H1 (cell line): ENCODE data around the gene NR2E3. TPM values are rescaled to one million over a fixed set of nuclear protein-coding genes. Genes with fewer than 3 reads are reported as not detected.

Experiments used
- CTCF ChIA-PET: fragments of 300-600 bp; sonication (Branson Sonifier 250); formaldehyde crosslinking; loops from one replicate; lab custom pipeline; 2021; ENCODE audit not compliant: partially characterized antibody; lab: Charles Lee
- POLR2A ChIA-PET: fragments of 300-600 bp; sonication (Branson Sonifier 250); formaldehyde crosslinking; loops from one replicate; lab custom pipeline; 2021; ENCODE audit warnings: inconsistent platforms; ENCODE audit not compliant: partially characterized antibody; lab: Charles Lee
- DNase-seq, 2 experiments: peaks; one replicate each; pipeline versions ENCODE4 v3.0.0 to v3.0.0-alpha.2; 2010 to 2022; ENCODE audit warnings: low spot score in 2 of 2, low read depth in 1 of 2, mixed read lengths in 1 of 2
- FAIRE-seq: peaks from 2 replicates; lab custom pipeline; 2011; peaks lifted over from hg19 to GRCh38; lab: Jason Lieb, UNC
- H2AFZ ChIP-seq: 2 replicates; pipeline ENCODE4 v1.8.1; 2012; ENCODE audit warnings: low read length, inconsistent platforms
- H2AK5ac ChIP-seq: 2 replicates; pipeline ENCODE4 v1.6.1; 2013; ENCODE audit warnings: low read depth, low read length
- H2BK120ac ChIP-seq: replicated peaks from 2 replicates; pipeline ENCODE3; 2013; ENCODE audit warnings: low read depth, low read length, inconsistent platforms
- H2BK12ac ChIP-seq: 2 replicates; pipeline ENCODE4 v1.6.1; 2013; ENCODE audit warnings: low read depth, low read length
- H2BK15ac ChIP-seq: 2 replicates; pipeline ENCODE4 v1.6.1; 2013; ENCODE audit warnings: low read length
- H2BK20ac ChIP-seq: 2 replicates; pipeline ENCODE4 v1.6.1; 2013; ENCODE audit warnings: low read length
- H2BK5ac ChIP-seq: 2 replicates; pipeline ENCODE4 v1.6.1; 2013; ENCODE audit warnings: low read depth, low read length
- H3K14ac ChIP-seq: 2 replicates; pipeline ENCODE4 v1.6.1; 2013; ENCODE audit warnings: inconsistent platforms; ENCODE audit not compliant: insufficient read length
- H3K18ac ChIP-seq: 2 replicates; pipeline ENCODE4 v1.6.1; 2013; ENCODE audit warnings: low read length; ENCODE audit errors: extremely low read depth
- H3K23ac ChIP-seq: 2 replicates; pipeline ENCODE4 v1.6.1; 2013; ENCODE audit warnings: inconsistent platforms; ENCODE audit not compliant: insufficient read length
- H3K23me2 ChIP-seq: 2 replicates; pipeline ENCODE4 v1.6.1; 2013; ENCODE audit warnings: low read depth, low read length
- H3K27ac ChIP-seq: 2 replicates; pipeline ENCODE4 v1.6.1; 2011; ENCODE audit warnings: low read depth, low read length, inconsistent platforms
- H3K27me3 ChIP-seq, 4 experiments: replicated peaks in 1 of 4; 1 replicate in 1 of 4; 2 replicates in 3 of 4; pipeline versions ENCODE4 v1.6.1 to v1.8.1; 2011 to 2013; ENCODE audit warnings: low read length in 3 of 4, mild to moderate bottlenecking in 3 of 4, inconsistent platforms in 2 of 4, mixed read lengths in 2 of 4, moderate library complexity in 1 of 4; ENCODE audit not compliant: control insufficient read depth in 3 of 4, insufficient read depth in 3 of 4; ENCODE audit errors: extremely low read depth in 1 of 4
- H3K36me3 ChIP-seq, 4 experiments: 2 replicates each; pipeline versions ENCODE4 v1.6.1 to v1.8.1; 2011 to 2013; ENCODE audit warnings: mild to moderate bottlenecking in 4 of 4, low read length in 3 of 4, moderate library complexity in 2 of 4, control low read depth in 1 of 4, inconsistent platforms in 1 of 4; ENCODE audit not compliant: insufficient read depth in 4 of 4, control insufficient read depth in 2 of 4
- H3K4ac ChIP-seq: replicated peaks from 2 replicates; pipeline ENCODE3; 2013; ENCODE audit warnings: low read length, low read depth, mixed read lengths, inconsistent platforms; ENCODE audit not compliant: insufficient read length
- H3K4me1 ChIP-seq, 4 experiments: replicated peaks in 1 of 4; 1 replicate in 1 of 4; 2 replicates in 3 of 4; pipeline versions ENCODE4 v1.6.1 to v1.8.1; 2011 to 2013; ENCODE audit warnings: low read length in 3 of 4, inconsistent platforms in 2 of 4, mixed read lengths in 1 of 4; ENCODE audit not compliant: insufficient read depth in 4 of 4, control insufficient read depth in 3 of 4
- H3K4me2 ChIP-seq, 2 experiments: 2 replicates each; pipeline versions ENCODE4 v1.6.1 to v1.8.1; 2011 to 2013; ENCODE audit warnings: low read depth in 2 of 2, low read length in 2 of 2, control low read depth in 1 of 2, inconsistent platforms in 1 of 2, mild to moderate bottlenecking in 1 of 2; ENCODE audit not compliant: insufficient read depth in 1 of 2
- H3K4me3 ChIP-seq, 4 experiments: fragments of 200-600, 300-600 bp in 1 of 4; sonication (generic), shearing (Covaris generic), sonication (Bioruptor Twin) in 1 of 4; 2 replicates each; pipeline versions ENCODE4 v1.5.1 to v1.8.1; 2011 to 2016; ENCODE audit warnings: low read length in 4 of 4, low read depth in 3 of 4, control low read depth in 2 of 4, inconsistent platforms in 2 of 4, mild to moderate bottlenecking in 2 of 4, mixed read lengths in 1 of 4, moderate library complexity in 1 of 4; ENCODE audit not compliant: insufficient read depth in 2 of 4; ENCODE audit errors: extremely low read depth in 1 of 4
- H3K56ac ChIP-seq: replicated peaks from 2 replicates; pipeline ENCODE3; 2013; ENCODE audit warnings: low read depth, mild to moderate bottlenecking, mixed read lengths, low read length, inconsistent platforms; ENCODE audit not compliant: insufficient read length
- H3K79me1 ChIP-seq: 2 replicates; pipeline ENCODE4 v1.6.1; 2013; ENCODE audit warnings: low read depth, low read length, control low read depth
- H3K79me2 ChIP-seq, 2 experiments: 2 replicates each; pipeline versions ENCODE4 v1.6.1 to v1.8.1; 2012 to 2013; ENCODE audit warnings: low read length in 2 of 2, mild to moderate bottlenecking in 2 of 2, inconsistent platforms in 1 of 2; ENCODE audit not compliant: insufficient read depth in 2 of 2, control insufficient read depth in 1 of 2
- H3K9ac ChIP-seq, 4 experiments: replicated peaks in 1 of 4; 1 replicate in 1 of 4; 2 replicates in 3 of 4; pipeline versions ENCODE4 v1.6.1 to v1.8.1; 2011 to 2013; ENCODE audit warnings: low read depth in 3 of 4, low read length in 3 of 4, control low read depth in 2 of 4, mild to moderate bottlenecking in 2 of 4, moderate library complexity in 2 of 4, inconsistent platforms in 1 of 4; ENCODE audit errors: extremely low read depth in 1 of 4
- H3K9me3 ChIP-seq, 2 experiments: 2 replicates each; pipeline versions ENCODE4 v1.6.1 to v1.8.1; 2012 to 2013; ENCODE audit warnings: mild to moderate bottlenecking in 2 of 2, moderate library complexity in 2 of 2, control low read depth in 1 of 2, inconsistent platforms in 1 of 2, low read depth in 1 of 2, low read length in 1 of 2, mixed read lengths in 1 of 2; ENCODE audit not compliant: insufficient read depth in 2 of 2
- H4K20me1 ChIP-seq, 2 experiments: replicated peaks in 1 of 2; 2 replicates each; pipeline versions ENCODE3 to v1.8.1; 2011 to 2013; ENCODE audit warnings: inconsistent platforms in 2 of 2, low read length in 2 of 2, mild to moderate bottlenecking in 1 of 2; ENCODE audit not compliant: insufficient read depth in 2 of 2, control insufficient read depth in 1 of 2
- H4K5ac ChIP-seq: 2 replicates; pipeline ENCODE4 v1.6.1; 2013; ENCODE audit warnings: low read length, low read depth, mixed read lengths, inconsistent platforms; ENCODE audit not compliant: insufficient read length
- H4K8ac ChIP-seq: 2 replicates; pipeline ENCODE4 v1.8.0; 2013; ENCODE audit warnings: mild to moderate bottlenecking, moderate library complexity, low read length, inconsistent platforms; ENCODE audit not compliant: insufficient read depth; ENCODE audit errors: extremely low read depth
- H4K91ac ChIP-seq: replicated peaks from 2 replicates; pipeline ENCODE3; 2013; ENCODE audit warnings: low read length, mixed read lengths, inconsistent platforms; ENCODE audit not compliant: insufficient read length
- ASH2L ChIP-seq: fragments of 200-600, 300-600 bp; sonication (generic); IDR thresholded peaks from one replicate; pipeline ENCODE4 v1.7.1; 2017; ENCODE audit warnings: low read length
- E2F6 ChIP-seq: IDR thresholded peaks from 2 replicates; pipeline ENCODE4 v1.6.1; 2012; ENCODE audit warnings: inconsistent platforms
- EGR1 ChIP-seq: IDR thresholded peaks from 2 replicates; pipeline ENCODE4 v1.6.1; 2011; ENCODE audit warnings: low read depth, low read length, borderline replicate concordance
- HDAC6 ChIP-seq: IDR thresholded peaks from one replicate; pipeline ENCODE4 v1.7.1; 2012; ENCODE audit warnings: low read depth, mild to moderate bottlenecking, inconsistent platforms, low read length, moderate library complexity
- MAX ChIP-seq: IDR thresholded peaks from 2 replicates; pipeline ENCODE4 v1.6.1; 2012; ENCODE audit warnings: inconsistent platforms
- NANOG ChIP-seq: IDR thresholded peaks from 2 replicates; pipeline ENCODE4 v1.6.1; 2011; ENCODE audit warnings: low read length, low read depth, mild to moderate bottlenecking, inconsistent platforms; ENCODE audit not compliant: insufficient read depth, poor library complexity, severe bottlenecking
- POLR2AphosphoS5 ChIP-seq: IDR thresholded peaks from 2 replicates; pipeline ENCODE4 v1.6.1; 2011; ENCODE audit warnings: low read depth, low read length
- RBBP5 ChIP-seq: IDR thresholded peaks from 2 replicates; pipeline ENCODE4 v1.7.1; 2012; ENCODE audit warnings: low read depth, mild to moderate bottlenecking, inconsistent platforms, low read length, moderate library complexity, borderline replicate concordance
- RNF2 ChIP-seq: fragments of 200-900, 300-1000 bp; sonication (generic); IDR thresholded peaks from 2 replicates; pipeline ENCODE4 v1.7.1; 2016; ENCODE audit warnings: borderline replicate concordance, low read depth, mild to moderate bottlenecking, antibody characterized with exemption, low read length; ENCODE audit not compliant: poor library complexity, severe bottlenecking; ENCODE audit errors: missing control alignments
- TEAD4 ChIP-seq: IDR thresholded peaks from 2 replicates; pipeline ENCODE4 v1.6.1; 2012; ENCODE audit warnings: low read depth, low read length, inconsistent platforms, mixed read lengths
- WGBS, 2 experiments: shearing (Covaris generic) in 1 of 2; methylation state at CpG; one replicate each; pipeline versions ENCODE4 v1.1.6 to v1.1.7; 2013 to 2015; ENCODE audit warnings: low lambda C conversion rate in 2 of 2, mixed read lengths in 2 of 2, inconsistent platforms in 1 of 2, low coverage in 1 of 2, missing lambda C conversion rate in 1 of 2; ENCODE audit not compliant: insufficient replicate concordance in 2 of 2, insufficient coverage in 1 of 2, insufficient read length in 1 of 2; ENCODE audit errors: extremely low coverage in 1 of 2, missing lambda C conversion rate in 1 of 2; 5-methylcytosine and 5-hydroxymethylcytosine counted together
- polyA plus RNA-seq, 7 experiments: library from polyadenylated mRNA; depleted of rRNA in 3 of 7; stranded (reverse) in 5 of 7; unstranded in 2 of 7; fragments of >200 nt in 5 of 7; fragments of 200-250 nt in 2 of 7; gene quantifications; 1 replicate in 5 of 7; 2 replicates in 1 of 7; 4 replicates in 1 of 7; pipeline versions ENCODE4 v1.2.1 to v1.2.3, GENCODE V29; 2011 to 2013; ENCODE audit warnings: missing spikeins in 2 of 7, mixed read lengths in 2 of 7
- total RNA-seq: library from RNA; stranded (reverse); fragmentation: NEBNext Ultra II Directional; extraction: Animal tissue kit (Norgen Biotek cat#: 25700); gene quantifications from 2 replicates; pipeline ENCODE4 v1.2.1, GENCODE V29; 2021

Gene NR2E3
- total and polyA plus RNA-seq, 2 of the 8 experiments (the other 6 are each of a cell fraction or from before 2014, with no cell fraction given): 0.56 to 0.80 TPM

GRCh38 chr15:71761649-71762048 is 48.7 kb upstream of the NR2E3 start:
- ChIA-PET CTCF (interaction anchor here (0.6 to 3.4 kb wide), 3 partner anchors 9 to 321 kb away, joined by 3 to 10 read pairs (median 7); no protein-coding TSS in a partner anchor), POLR2A (no interaction called here)
- Histone ChIP-seq H3K18ac (no peak overlapping the region), H3K4ac (no peak overlapping the region), H3K36me3 (peaks cover 0 to under 1% (median 0%) of the 10 kb centered on the region in 4 experiments; a peak in 3 of 8 replicates), H2BK15ac (no peak overlapping the region), H4K5ac (no peak overlapping the region), H3K27ac (no peak overlapping the region), H2BK120ac (no peak overlapping the region), H3K14ac (no peak overlapping the region), H3K4me3 (no peak overlapping the region), H2BK12ac (no peak overlapping the region), H3K4me1 (no peaks in the 10 kb centered on the region), H3K23me2 (no peaks in the 10 kb centered on the region), H3K79me1 (no peaks in the 10 kb centered on the region), H4K8ac (no peak overlapping the region), H3K56ac (no peak overlapping the region), H4K91ac (no peak overlapping the region), H2BK20ac (no peak overlapping the region), H3K27me3 (no peaks in the 10 kb centered on the region), H3K9me3 (no peaks in the 10 kb centered on the region; a peak in 2 of 4 replicates), H2AFZ (no peak overlapping the region), H3K79me2 (no peaks in the 10 kb centered on the region), H4K20me1 (no peaks in the 10 kb centered on the region), H3K23ac (no peak overlapping the region), H2AK5ac (no peak overlapping the region), H3K4me2 (no peak overlapping the region), H2BK5ac (no peak overlapping the region), H3K9ac (no peak overlapping the region)
- DNase-seq (no peak), FAIRE-seq (no peak)
- WGBS, 2 experiments: 88% methylated on average over 3 of the region's 3 CpGs; no CpG with 5 or more reads in 1 of the 2 experiments
- no peak for TF ChIP-seq RBBP5
- TF ChIP-seq HDAC6: no peak
- no peak for TF ChIP-seq TEAD4
- no peak for TF ChIP-seq POLR2AphosphoS5
- TF ChIP-seq E2F6: no peak
- no peak for TF ChIP-seq ASH2L
- TF ChIP-seq RNF2: no peak
- no peak for TF ChIP-seq NANOG
- TF ChIP-seq EGR1: no peak
- TF ChIP-seq MAX: no peak
